ENCODE measurements around the gene ARHGEF4.

- no peak for TF ChIP-seq CTCF (IDR thresholded peaks at IDR 0.05 in 2 of 3, conservative IDR thresholded peaks at IDR 0.05 in 1 of 3; ENCODE audit: control insufficient read depth in 2 of 3, extremely low read depth in 1 of 3, insufficient read depth in 1 of 3, low read depth in 3 of 3, low read length in 3 of 3)
- no peak for TF ChIP-seq SRF (IDR thresholded peaks at IDR 0.05; ENCODE audit: low read depth in 2 of 2, low read length in 2 of 2)
- no peak for TF ChIP-seq POLR2AphosphoS5 (IDR thresholded peaks at IDR 0.05; ENCODE audit: low read length)
- no peak for TF ChIP-seq ZBTB40 (IDR thresholded peaks at IDR 0.05; ENCODE audit: borderline replicate concordance)
These were observed 187.0 kb downstream of the ARHGEF4 start for GRCh38 chr2:131023758-131024157.
